IMR-90 (cell line): ENCODE data around the gene SINHCAF. TPM values are rescaled to one million over a fixed set of nuclear protein-coding genes. Genes with fewer than 3 reads are reported as not detected.

Experiments
- FOS ChIP-seq: fragments of 150-350 bp; IDR thresholded peaks from 2 replicates; pipeline ENCODE4 v1.6.1; 2016; ENCODE audit warnings: low read depth, low read length
- POLR2A ChIP-seq: IDR thresholded peaks from 2 replicates; pipeline ENCODE4 v1.6.1; 2012; ENCODE audit warnings: mild to moderate bottlenecking, low read depth, low read length
- SMC3 ChIP-seq: fragments of 150-350 bp; IDR thresholded peaks from 2 replicates; pipeline ENCODE4 v1.6.1; 2016; ENCODE audit warnings: low read depth, mild to moderate bottlenecking, antibody characterized with exemption, low read length, moderate library complexity
- USF2 ChIP-seq: fragments of 150-350 bp; IDR thresholded peaks from 2 replicates; pipeline ENCODE4 v1.6.1; 2017; ENCODE audit warnings: mild to moderate bottlenecking, antibody characterized with exemption, low read length, low read depth
- polyA plus RNA-seq, 3 experiments: library from polyadenylated mRNA; depleted of rRNA; stranded (reverse); fragments of >200 nt; gene quantifications; 2 replicates each; pipeline ENCODE4 v1.2.3, GENCODE V29; 2012; ENCODE audit warnings: low replicate concordance in 1 of 3
- total RNA-seq: library from RNA; depleted of rRNA; stranded (reverse); fragments of >200 nt; gene quantifications from 2 replicates; pipeline ENCODE4 v1.2.3, GENCODE V29; 2012

Gene SINHCAF
- total and polyA plus RNA-seq, 2 of the 4 experiments (the other 2 are of a cell fraction): 21.6 to 30.8 TPM

GRCh38 chr12:31324116-31324844 lies 1.7 kb downstream of the SINHCAF start (continued):
- TF ChIP-seq FOS (no peak), POLR2A (no peak; the same call in 1 of the 2 replicates), SMC3 (no peak), USF2 (no peak)
